Psoas muscle (tissue), 8 donors: ENCODE data around the gene COL15A1. TPM values are rescaled to one million over a fixed set of nuclear protein-coding genes. Genes with fewer than 3 reads are reported as not detected.

Experiments used
- ATAC-seq, 4 donors: fragments of 200-7000 bp; cut with Tn5 transposase; one replicate each; pipeline ENCODE4 v1.9.1; 2020; ENCODE audit warnings: moderate library complexity in 3 of 4, mild to moderate bottlenecking in 2 of 4
- DNase-seq, 2 donors: peaks; one replicate each; pipeline ENCODE4 v3.0.0-alpha.2; 2020
- H3K27ac ChIP-seq: fragments of 200-600 bp; one replicate; pipeline ENCODE4 v1.8.0; 2022
- H3K27me3 ChIP-seq, 3 donors: fragments of 200-600 bp in 1 of 3; one replicate each; pipeline versions ENCODE4 v1.6.1 to v1.8.0; 2013 to 2022; ENCODE audit warnings: low read length in 2 of 3, mild to moderate bottlenecking in 2 of 3, moderate library complexity in 1 of 3; ENCODE audit not compliant: insufficient read depth in 3 of 3
- H3K36me3 ChIP-seq, 2 donors: fragments of 200-600 bp in 1 of 2; one replicate each; pipeline versions ENCODE4 v1.6.1 to v1.8.0; 2013 to 2022; ENCODE audit warnings: low read depth in 1 of 2, mild to moderate bottlenecking in 1 of 2, moderate library complexity in 1 of 2; ENCODE audit not compliant: insufficient read depth in 1 of 2
- H3K4me1 ChIP-seq: fragments of 200-600 bp; one replicate; pipeline ENCODE4 v1.8.0; 2022
- H3K4me3 ChIP-seq: fragments of 200-600 bp; one replicate; pipeline ENCODE4 v1.8.0; 2022; ENCODE audit warnings: mild to moderate bottlenecking
- H3K9me3 ChIP-seq: fragments of 200-600 bp; one replicate; pipeline ENCODE4 v1.8.0; 2022
- WGBS, 3 donors: extraction: QIAGEN DNeasy Blood & Tissue Kit; methylation state at CpG; one replicate each; pipeline versions ENCODE4 v1.1.6 to v1.1.7; 2013; 5-methylcytosine and 5-hydroxymethylcytosine counted together
- intact Hi-C, 2 donors: fragments of 100-400 bp; cut with DNase I; formaldehyde crosslinking; loops; one replicate each; pipeline versions ENCODE4 v1.11.0 to v1.14.2; 2022
- polyA plus RNA-seq, 3 donors: library from polyadenylated mRNA; stranded (reverse); fragments of 200-250 nt; gene quantifications; one replicate each; pipeline ENCODE4 v1.2.3, GENCODE V29; 2013
- total RNA-seq, 4 donors: library from RNA; stranded (reverse); fragmentation: NEBNext Ultra II Directional in 2 of 4; extraction: Animal tissue kit (Norgen Biotek cat#: 25700) in 2 of 4; gene quantifications; one replicate each; pipeline versions ENCODE4 v1.2.1 to v1.2.4, GENCODE V29; 2021 to 2023
- TF ChIP-seq, protein P1 (sequence below): fragments of 200-600 bp; IDR thresholded peaks from one replicate; pipeline ENCODE4 v1.8.0; 2022; ENCODE audit warnings: antibody characterized with exemption
- donor health status: healthy with polysubstance abuse.
- donor health status: DM: no; HTN: no; CAD: no; lungs with moderate emphysema.
- donor health status: Bipolar disorder and iron deficiency.
- donor health status: healthy.
- donor health status: DM: yes; HTN: yes; CAD: no.
- donor health status: DM: no; HTN: no; CAD: no.
- donor health status: DM: no; HTN: no; CAD: no.
- donor health status: DM: yes; HTN: yes; CAD: no.

Gene COL15A1
- total and polyA plus RNA-seq, 7 donors: 2.9 to 34.7 (median 7.5) TPM

GRCh38 chr9:99113414-99114048, 169.8 kb downstream of the COL15A1 start:
- intact Hi-C loops: no loop called here
- Histone ChIP-seq H3K4me1 (peaks cover 76% of the 10 kb centered on the region), H3K27ac (peak overlapping the region; percentile 27), H3K27me3 (no peaks in the 10 kb centered on the region), H3K4me3 (no peak overlapping the region), H3K9me3 (no peaks in the 10 kb centered on the region), H3K36me3 (no peaks in the 10 kb centered on the region)
- ATAC-seq: no peak
- TF ChIP-seq, protein P1, sequence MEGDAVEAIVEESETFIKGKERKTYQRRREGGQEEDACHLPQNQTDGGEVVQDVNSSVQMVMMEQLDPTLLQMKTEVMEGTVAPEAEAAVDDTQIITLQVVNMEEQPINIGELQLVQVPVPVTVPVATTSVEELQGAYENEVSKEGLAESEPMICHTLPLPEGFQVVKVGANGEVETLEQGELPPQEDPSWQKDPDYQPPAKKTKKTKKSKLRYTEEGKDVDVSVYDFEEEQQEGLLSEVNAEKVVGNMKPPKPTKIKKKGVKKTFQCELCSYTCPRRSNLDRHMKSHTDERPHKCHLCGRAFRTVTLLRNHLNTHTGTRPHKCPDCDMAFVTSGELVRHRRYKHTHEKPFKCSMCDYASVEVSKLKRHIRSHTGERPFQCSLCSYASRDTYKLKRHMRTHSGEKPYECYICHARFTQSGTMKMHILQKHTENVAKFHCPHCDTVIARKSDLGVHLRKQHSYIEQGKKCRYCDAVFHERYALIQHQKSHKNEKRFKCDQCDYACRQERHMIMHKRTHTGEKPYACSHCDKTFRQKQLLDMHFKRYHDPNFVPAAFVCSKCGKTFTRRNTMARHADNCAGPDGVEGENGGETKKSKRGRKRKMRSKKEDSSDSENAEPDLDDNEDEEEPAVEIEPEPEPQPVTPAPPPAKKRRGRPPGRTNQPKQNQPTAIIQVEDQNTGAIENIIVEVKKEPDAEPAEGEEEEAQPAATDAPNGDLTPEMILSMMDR: no peak
- 55 to 77% (median 66%) methylated on average over 2 of the region's 2 CpGs for whole genome bisulfite sequencing, 3 donors
- DNase-seq: no peak

DNA sequence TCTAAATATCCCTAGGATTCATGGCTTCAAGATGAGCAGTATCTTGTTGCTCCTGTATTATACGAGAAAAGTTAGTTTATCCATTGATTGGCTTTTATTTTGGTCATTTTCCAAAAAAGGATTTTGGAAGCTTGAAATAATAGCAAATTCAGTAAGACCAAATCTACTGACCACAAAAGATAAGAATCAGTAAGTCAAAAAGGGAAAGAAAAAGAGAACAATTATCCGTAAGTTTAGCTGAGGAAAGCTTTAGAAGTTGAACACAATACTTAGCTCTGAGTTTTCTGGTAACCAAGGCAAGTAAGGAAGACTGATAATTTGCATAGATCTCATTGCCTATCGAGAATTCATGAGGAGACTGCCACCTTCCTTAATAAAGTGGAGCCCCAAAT, 170.3 kb downstream of the COL15A1 start:
- Histone ChIP-seq H3K4me3 (no peak overlapping the region), H3K27ac (peak overlapping the region; percentile 27), H3K36me3 (no peaks in the 10 kb centered on the region), H3K27me3 (no peaks in the 10 kb centered on the region), H3K4me1 (peaks cover 76% of the 10 kb centered on the region), H3K9me3 (no peaks in the 10 kb centered on the region)
- ATAC-seq (no peak), DNase-seq (no peak)
- 74 to 79% (median 77%) methylated on average over 3 of the region's 3 CpGs for WGBS, 3 donors
- TF ChIP-seq, protein P1: no peak
- intact Hi-C loops: no loop called here

GRCh38 chr9:99114846-99115500, 171.3 kb downstream of the COL15A1 start:
- peak overlapping the region; percentile 5 for H3K4me3 ChIP-seq
- no peaks in the 10 kb centered on the region for H3K27me3 ChIP-seq
- 53 to 67% (median 55%) methylated on average over 6 of the region's 6 CpGs for WGBS, 3 donors
- H3K27ac ChIP-seq: peak overlapping the region; percentile 48
- no peaks in the 10 kb centered on the region for H3K36me3 ChIP-seq
- H3K4me1 ChIP-seq: peaks cover 75% of the 10 kb centered on the region
- intact Hi-C loops: no loop called here
- no peaks in the 10 kb centered on the region for H3K9me3 ChIP-seq
- ATAC-seq (peak in 2 of 4 donors; percentile 36 to 62), DNase-seq (no peak)
- TF ChIP-seq, protein P1: no peak

- Histone ChIP-seq H3K9me3 (no peaks in the 10 kb centered on the region), H3K27me3 (no peaks in the 10 kb centered on the region), H3K4me3 (no peak overlapping the region), H3K27ac (peak overlapping the region; percentile 48), H3K36me3 (no peaks in the 10 kb centered on the region), H3K4me1 (peaks cover 78% of the 10 kb centered on the region)
- WGBS, 3 donors: 48 to 67% (median 67%) methylated on average over 3 of the region's 3 CpGs
- TF ChIP-seq, protein P1: no peak
- intact Hi-C loops: no loop called here
- no peak for DNase-seq
- ATAC-seq: peak in 1 of 4 donors; percentile 33
These were observed 172.3 kb downstream of the COL15A1 start for GRCh38 chr9:99116003-99116411.
